Ishikawa (cell line): ENCODE results near the gene NPTN.

Source experiments
- CEBPB ChIP-seq: IDR thresholded peaks from 2 replicates; pipeline ENCODE4 v1.6.1; 2012
- CREB1 ChIP-seq: IDR thresholded peaks from 2 replicates; pipeline ENCODE4 v1.6.1; 2012; ENCODE audit warnings: low read depth
- EGR1 ChIP-seq: IDR thresholded peaks from 2 replicates; pipeline ENCODE4 v1.6.1; 2012
- EP300 ChIP-seq: IDR thresholded peaks from 2 replicates; pipeline ENCODE4 v1.6.1; 2012; ENCODE audit warnings: borderline replicate concordance
- FOXM1 ChIP-seq: IDR thresholded peaks from 2 replicates; pipeline ENCODE4 v1.6.1; 2012; ENCODE audit warnings: low read depth, borderline replicate concordance
- NFIC ChIP-seq: IDR thresholded peaks from 2 replicates; pipeline ENCODE4 v1.6.1; 2012
- RAD21 ChIP-seq: IDR thresholded peaks from 2 replicates; pipeline ENCODE4 v1.6.1; 2012; ENCODE audit warnings: low read depth
- REST ChIP-seq: IDR thresholded peaks from 2 replicates; pipeline ENCODE4 v1.6.1; 2012; ENCODE audit warnings: low read depth, mild to moderate bottlenecking
- TAF1 ChIP-seq: IDR thresholded peaks from 2 replicates; pipeline ENCODE4 v1.6.1; 2012; ENCODE audit warnings: low read depth, mild to moderate bottlenecking
- TCF12 ChIP-seq: IDR thresholded peaks from 2 replicates; pipeline ENCODE4 v1.6.1; 2012; ENCODE audit warnings: low read depth
- TF ChIP-seq, protein P1 (sequence below): IDR thresholded peaks from 2 replicates; pipeline ENCODE4 v1.6.1; 2012

The NPTN gene

GRCh38 chr15:73515527-73515926 is 117.7 kb downstream of the NPTN start:
- TF ChIP-seq CREB1 (no peak), REST (no peak), TCF12 (no peak), FOXM1 (no peak), EGR1 (no peak), CEBPB (no peak), TAF1 (no peak), EP300 (no peak), NFIC (no peak), RAD21 (no peak)
- TF ChIP-seq, protein P1, sequence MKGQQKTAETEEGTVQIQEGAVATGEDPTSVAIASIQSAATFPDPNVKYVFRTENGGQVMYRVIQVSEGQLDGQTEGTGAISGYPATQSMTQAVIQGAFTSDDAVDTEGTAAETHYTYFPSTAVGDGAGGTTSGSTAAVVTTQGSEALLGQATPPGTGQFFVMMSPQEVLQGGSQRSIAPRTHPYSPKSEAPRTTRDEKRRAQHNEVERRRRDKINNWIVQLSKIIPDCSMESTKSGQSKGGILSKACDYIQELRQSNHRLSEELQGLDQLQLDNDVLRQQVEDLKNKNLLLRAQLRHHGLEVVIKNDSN, result no peak
